Measurements from ENCODE around the gene PPP5C. TPM values are rescaled to one million over a fixed set of nuclear protein-coding genes. Genes with fewer than 3 reads are reported as not detected.

The PPP5C gene
- total and polyA plus RNA-seq, 7 donors = 27.6 to 62.3 (median 43.9) TPM

GRCh38 chr19:46330319-46330918 lies 16.5 kb upstream of the PPP5C start:
- TF ChIP-seq POLR2AphosphoS5 (IDR thresholded peaks at IDR 0.05) (peak in 2 of 4 donors; percentile 23 to 44), EP300 (IDR thresholded peaks at IDR 0.05) (no peak)
- Histone ChIP-seq H3K4me3 (no peak overlapping the region), H3K4me1 (no peaks in the 10 kb centered on the region), H3K27me3 (no peaks in the 10 kb centered on the region), H3K27ac (no peak overlapping the region), H3K9me3 (peaks cover 0 to 10% (median 2%) of the 10 kb centered on the region in 4 donors), H3K36me3 (peaks cover 60 to 96% (median 73%) of the 10 kb centered on the region in 4 donors)
- no peak for DNase-seq
- 93 to 94% methylated on average over 2 of the region's 2 CpGs for WGBS, 2 donors
- intact Hi-C loops (cut with DNase I) = no loop called here

- peaks cover 26 to 92% (median 56%) of the 10 kb centered on the region in 4 donors for H3K36me3 ChIP-seq
- intact Hi-C loops (cut with DNase I) = no loop called here
- H3K27ac ChIP-seq = no peak overlapping the region
- H3K4me1 ChIP-seq = no peaks in the 10 kb centered on the region
- 53 to 79% methylated on average over 1 of the region's 1 CpG for WGBS, 2 donors
- TF ChIP-seq EP300 (IDR thresholded peaks at IDR 0.05) (no peak), CTCF (IDR thresholded peaks at IDR 0.05) (no peak)
- DNase-seq = no peak
- no peak overlapping the region for H3K4me3 ChIP-seq
- no peaks in the 10 kb centered on the region for H3K27me3 ChIP-seq
- H3K9me3 ChIP-seq = no peaks in the 10 kb centered on the region
Observed at GRCh38 chr19:46337487-46337886, 9.4 kb upstream of the PPP5C start.

GRCh38 chr19:46339446-46339845 lies 7.4 kb upstream of the PPP5C start:
- WGBS, 2 donors = 77 to 81% methylated on average over 10 of the region's 10 CpGs
- no peak overlapping the region for H3K27ac ChIP-seq

GRCh38 chr19:46340051-46340659 lies 6.7 kb upstream of the PPP5C start:
- 96 to 98% methylated on average over 11 of the region's 11 CpGs for WGBS, 2 donors
- Histone ChIP-seq H3K36me3 (peaks cover 21 to 69% (median 51%) of the 10 kb centered on the region in 4 donors), H3K27ac (no peak overlapping the region)

More at GRCh38 chr19:46339446-46339845, 7.4 kb upstream of the PPP5C start:
- DNase-seq = no peak
- Histone ChIP-seq H3K4me1 (no peaks in the 10 kb centered on the region), H3K36me3 (peaks cover 26 to 76% (median 54%) of the 10 kb centered on the region in 4 donors), H3K4me3 (no peak overlapping the region), H3K27me3 (no peaks in the 10 kb centered on the region), H3K9me3 (no peaks in the 10 kb centered on the region)
- TF ChIP-seq CTCF (IDR thresholded peaks at IDR 0.05) (no peak), POLR2A (IDR thresholded peaks at IDR 0.05) (no peak), EP300 (IDR thresholded peaks at IDR 0.05) (no peak), POLR2AphosphoS5 (IDR thresholded peaks at IDR 0.05) (no peak)
- intact Hi-C loops (cut with DNase I) = no loop called here

More at GRCh38 chr19:46340051-46340659, 6.7 kb upstream of the PPP5C start:
- no peak for DNase-seq
- intact Hi-C loops (cut with DNase I) = loop anchor here (5.0 kb wide), 1 partner anchor 458 kb away; no protein-coding TSS in a partner anchor
- Histone ChIP-seq H3K27me3 (no peaks in the 10 kb centered on the region), H3K4me1 (no peaks in the 10 kb centered on the region), H3K4me3 (no peak overlapping the region), H3K9me3 (no peaks in the 10 kb centered on the region)
- TF ChIP-seq CTCF (IDR thresholded peaks at IDR 0.05) (no peak), POLR2AphosphoS5 (IDR thresholded peaks at IDR 0.05) (peak in 1 of 4 donors; percentile 14)
